OCI-LY1 (cell line): ENCODE data around the gene FAM53B.

Experiments
- H2AFZ ChIP-seq: fragments of 200-600 bp; sonication (generic), shearing (Covaris generic); 2 replicates; pipeline ENCODE4 v1.6.0; 2014; ENCODE audit warnings: antibody characterized with exemption, mild to moderate bottlenecking, low read length
- H3F3A ChIP-seq: fragments of 200-600 bp; sonication (generic), shearing (Covaris generic); 2 replicates; pipeline ENCODE4 v1.6.0; 2014; ENCODE audit warnings: mild to moderate bottlenecking, antibody characterized with exemption, low read length, moderate library complexity; ENCODE audit not compliant: insufficient read depth
- H3K27ac ChIP-seq: fragments of 200-600 bp; sonication (generic); 2 replicates; pipeline ENCODE4 v1.5.1; 2014; ENCODE audit warnings: low read length, mixed run types, mild to moderate bottlenecking, low read depth; ENCODE audit not compliant: poor library complexity, severe bottlenecking
- H3K27me3 ChIP-seq: fragments of 200-600 bp; sonication (generic); 2 replicates; pipeline ENCODE4 v1.6.0; 2014; ENCODE audit warnings: antibody characterized with exemption, mild to moderate bottlenecking, low read length, moderate library complexity; ENCODE audit not compliant: insufficient read depth
- H3K36me3 ChIP-seq: fragments of 200-600 bp; sonication (generic); 2 replicates; pipeline ENCODE4 v1.6.1; 2014; ENCODE audit warnings: mild to moderate bottlenecking, antibody characterized with exemption, low read length, moderate library complexity, mixed read lengths; ENCODE audit not compliant: insufficient read depth
- H3K4me1 ChIP-seq: fragments of 200-600 bp; sonication (generic); 2 replicates; pipeline ENCODE4 v1.5.1; 2014; ENCODE audit warnings: mild to moderate bottlenecking, low read length, moderate library complexity; ENCODE audit not compliant: insufficient read depth, severe bottlenecking
- H3K4me2 ChIP-seq: fragments of 200-600 bp; sonication (generic), shearing (Covaris generic); 2 replicates; pipeline ENCODE4 v1.6.1; 2014; ENCODE audit warnings: low read length
- H3K4me3 ChIP-seq: fragments of 200-600 bp; sonication (generic); 2 replicates; pipeline ENCODE4 v1.5.1; 2014; ENCODE audit warnings: low read length, low read depth, mild to moderate bottlenecking, mixed read lengths; ENCODE audit not compliant: poor library complexity, severe bottlenecking
- H3K79me2 ChIP-seq: fragments of 200-600 bp; shearing (Covaris generic); 2 replicates; pipeline ENCODE4 v1.6.1; 2016; ENCODE audit warnings: mixed run types, low read length, mixed read lengths; ENCODE audit not compliant: insufficient read depth
- H3K9ac ChIP-seq: fragments of 200-600 bp; sonication (generic), shearing (Covaris generic); 2 replicates; pipeline ENCODE4 v1.6.1; 2014; ENCODE audit warnings: mild to moderate bottlenecking, low read length, mixed read lengths
- H3K9me2 ChIP-seq: fragments of 200-600 bp; sonication (generic), shearing (Covaris generic); 2 replicates; pipeline ENCODE4 v1.6.1; 2014; ENCODE audit warnings: low read depth, mild to moderate bottlenecking, low read length, mixed read lengths
- H3K9me3 ChIP-seq: fragments of 200-600 bp; shearing (Covaris generic); 2 replicates; pipeline ENCODE4 v1.6.1; 2014; ENCODE audit warnings: low read length, mixed read lengths
- H4K20me1 ChIP-seq: fragments of 200-600 bp; sonication (generic), shearing (Covaris generic); 2 replicates; pipeline ENCODE4 v1.6.0; 2016; ENCODE audit warnings: mild to moderate bottlenecking, low read length; ENCODE audit not compliant: insufficient read depth
- CTCF ChIP-seq: fragments of 200-600 bp; sonication (generic), shearing (Covaris generic); IDR thresholded peaks from 2 replicates; pipeline ENCODE4 v1.5.1; 2017; ENCODE audit warnings: mild to moderate bottlenecking, antibody characterized with exemption, low read length, moderate library complexity, mixed read lengths
- EZH2 ChIP-seq: fragments of 200-600 bp; sonication (generic), shearing (Covaris generic); IDR thresholded peaks from 2 replicates; pipeline ENCODE4 v1.8.0; 2017; ENCODE audit warnings: borderline replicate concordance, mixed run types, mild to moderate bottlenecking, antibody characterized with exemption, low read length, moderate library complexity, mixed read lengths

FAM53B gene

GRCh38 chr10:124624895-124625294, 119.3 kb downstream of the FAM53B start:
- Histone ChIP-seq H3K36me3 (peaks cover 10% of the 10 kb centered on the region), H3K27me3 (no peaks in the 10 kb centered on the region), H3K9me3 (no peaks in the 10 kb centered on the region), H2AFZ (no peak overlapping the region), H4K20me1 (no peaks in the 10 kb centered on the region), H3F3A (no peaks in the 10 kb centered on the region), H3K27ac (peak overlapping the region; percentile 93), H3K4me3 (peak overlapping the region; percentile 2), H3K79me2 (no peaks in the 10 kb centered on the region), H3K9me2 (no peaks in the 10 kb centered on the region), H3K4me1 (peaks cover 100% of the 10 kb centered on the region), H3K9ac (peak overlapping the region; percentile 47; the same call in 1 of the 2 replicates), H3K4me2 (peak overlapping the region; percentile 22; the same call in 1 of the 2 replicates)
- no peak for TF ChIP-seq EZH2
- TF ChIP-seq CTCF = no peak

GRCh38 chr10:124624466-124624865, 119.7 kb downstream of the FAM53B start:
- H3K9ac ChIP-seq = peak overlapping the region; percentile 4; the same call in 1 of the 2 replicates
- no peaks in the 10 kb centered on the region for H4K20me1 ChIP-seq
- H3K9me2 ChIP-seq = no peaks in the 10 kb centered on the region
- H3K27ac ChIP-seq = peak overlapping the region; percentile 93
- H3K79me2 ChIP-seq = no peaks in the 10 kb centered on the region
- peak overlapping the region; percentile 22; the same call in 1 of the 2 replicates for H3K4me2 ChIP-seq
- peaks cover 100% of the 10 kb centered on the region for H3K4me1 ChIP-seq
- H3K9me3 ChIP-seq = no peaks in the 10 kb centered on the region
- H3K27me3 ChIP-seq = no peaks in the 10 kb centered on the region
- H3F3A ChIP-seq = no peaks in the 10 kb centered on the region
- H3K4me3 ChIP-seq = peak overlapping the region; percentile 2
- peaks cover 10% of the 10 kb centered on the region for H3K36me3 ChIP-seq
- TF ChIP-seq EZH2 (no peak), CTCF (no peak)
- no peak overlapping the region for H2AFZ ChIP-seq

GRCh38 chr10:124624006-124624405, 120.2 kb downstream of the FAM53B start:
- H3K27ac ChIP-seq = peak overlapping the region; percentile 93

More at GRCh38 chr10:124624006-124624405, 120.2 kb downstream of the FAM53B start:
- no peaks in the 10 kb centered on the region for H3F3A ChIP-seq
- H2AFZ ChIP-seq = no peak overlapping the region
- H3K4me3 ChIP-seq = no peak overlapping the region
- H3K4me2 ChIP-seq = peak overlapping the region; percentile 22; the same call in 1 of the 2 replicates
- no peaks in the 10 kb centered on the region for H4K20me1 ChIP-seq
- H3K79me2 ChIP-seq = no peaks in the 10 kb centered on the region
- no peaks in the 10 kb centered on the region for H3K9me2 ChIP-seq
- H3K9me3 ChIP-seq = no peaks in the 10 kb centered on the region
- H3K27me3 ChIP-seq = no peaks in the 10 kb centered on the region
- TF ChIP-seq EZH2 (no peak), CTCF (no peak)
- H3K4me1 ChIP-seq = peaks cover 100% of the 10 kb centered on the region
- H3K9ac ChIP-seq = peak overlapping the region; percentile 20; the same call in 1 of the 2 replicates
- H3K36me3 ChIP-seq = peaks cover 10% of the 10 kb centered on the region
